ENCODE measurements around the gene ZRANB1.

GRCh38 chr10:124977161-124977560 lies 35.2 kb downstream of the ZRANB1 start:
- TF ChIP-seq CTCF (IDR thresholded peaks at IDR 0.05 in 4 of 5, conservative IDR thresholded peaks at IDR 0.05 in 1 of 5) = no peak
- TF ChIP-seq POLR2A (IDR thresholded peaks at IDR 0.05) = no peak
